ENCODE measurements around the gene C1QTNF12.

Gene C1QTNF12

DNA sequence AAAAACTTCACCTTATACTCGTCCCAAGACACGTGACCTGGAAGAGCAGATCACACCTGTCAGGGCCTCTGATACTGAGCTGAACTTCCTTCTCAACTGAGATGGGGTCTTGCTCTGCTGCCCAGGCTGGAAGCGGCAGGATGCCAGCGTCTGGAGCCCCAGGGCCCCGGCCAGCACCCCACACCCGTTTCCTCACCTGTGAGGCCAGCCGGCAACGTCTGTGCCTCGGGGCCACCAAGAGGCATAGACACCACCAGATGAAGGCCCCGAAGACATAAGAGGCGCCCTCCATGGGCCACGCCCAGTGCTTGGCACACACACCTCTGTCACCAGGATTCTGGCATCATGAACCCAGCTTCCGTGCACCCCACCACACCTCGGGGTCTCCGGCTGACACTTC, 23.2 kb downstream of the C1QTNF12 start:
- H3K4me3 ChIP-seq (ENCODE audit: low read depth, low read length): no peak overlapping the region
- no peak for TF ChIP-seq CTCF (IDR thresholded peaks at IDR 0.05; ENCODE audit: low read depth, low read length)

DNA sequence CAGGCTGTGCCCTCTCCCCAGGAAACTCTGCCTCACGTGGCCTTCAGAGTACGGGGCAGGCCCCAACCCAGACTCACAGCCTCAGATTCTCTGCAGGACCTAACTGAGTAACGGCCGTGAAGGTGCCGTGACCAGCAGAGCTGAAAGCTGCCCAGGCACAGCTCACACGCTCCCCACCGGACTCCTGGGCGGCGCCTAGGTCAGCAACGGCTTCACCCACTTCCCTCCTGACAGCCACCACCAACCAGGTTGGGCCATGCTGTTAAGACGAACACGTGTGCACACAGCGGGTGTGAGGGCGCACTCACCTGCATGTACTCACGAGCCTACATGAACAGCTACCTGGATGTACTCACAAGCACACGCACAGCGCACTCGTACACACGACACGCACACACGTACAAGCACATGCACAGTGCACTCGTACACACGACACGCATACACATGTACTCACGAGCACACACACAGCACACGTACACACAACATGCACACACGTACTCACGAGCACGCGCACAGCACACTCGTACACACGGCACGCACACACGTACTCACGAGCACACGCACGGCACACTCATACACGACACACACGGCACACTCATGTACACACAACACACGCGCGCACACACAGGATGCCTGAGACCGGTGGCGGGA, 23.8 kb downstream of the C1QTNF12 start:
- no peak overlapping the region for H3K4me3 ChIP-seq (ENCODE audit: low read depth, low read length)
- TF ChIP-seq CTCF (IDR thresholded peaks at IDR 0.05; ENCODE audit: low read depth, low read length): no peak

- H3K4me3 ChIP-seq (ENCODE audit: low read depth, low read length): no peak overlapping the region
- no peak for TF ChIP-seq CTCF (IDR thresholded peaks at IDR 0.05; ENCODE audit: low read depth, low read length)
Measured at GRCh38 chr1:1221887-1222574, 24.5 kb downstream of the C1QTNF12 start.

GRCh38 chr1:1220197-1220596, 26.3 kb downstream of the C1QTNF12 start:
- no peak overlapping the region for H3K4me3 ChIP-seq (ENCODE audit: low read depth, low read length)
- TF ChIP-seq CTCF (IDR thresholded peaks at IDR 0.05; ENCODE audit: low read depth, low read length): no peak

DNA sequence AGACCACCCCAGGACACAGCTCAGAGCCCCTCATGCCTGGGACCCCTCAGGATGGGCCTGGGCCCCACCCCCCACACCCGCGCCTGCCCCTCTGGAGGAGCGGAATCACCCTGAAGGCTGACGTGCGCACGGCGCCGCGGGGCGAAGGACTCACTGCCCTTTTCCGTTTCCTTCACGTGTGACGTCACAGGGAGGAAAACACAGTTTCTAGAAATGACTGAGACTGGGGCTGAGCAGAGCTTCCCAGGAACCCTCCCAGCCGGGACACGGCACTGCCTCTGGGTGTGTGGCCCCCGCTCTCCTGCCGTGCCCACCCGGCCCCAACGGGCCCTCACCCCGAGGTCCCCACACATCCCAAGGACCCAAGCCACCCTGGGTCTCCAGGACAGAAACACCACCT, 27.2 kb downstream of the C1QTNF12 start:
- H3K4me3 ChIP-seq (ENCODE audit: low read depth, low read length): no peak overlapping the region
- TF ChIP-seq CTCF (IDR thresholded peaks at IDR 0.05; ENCODE audit: low read depth, low read length): no peak

DNA sequence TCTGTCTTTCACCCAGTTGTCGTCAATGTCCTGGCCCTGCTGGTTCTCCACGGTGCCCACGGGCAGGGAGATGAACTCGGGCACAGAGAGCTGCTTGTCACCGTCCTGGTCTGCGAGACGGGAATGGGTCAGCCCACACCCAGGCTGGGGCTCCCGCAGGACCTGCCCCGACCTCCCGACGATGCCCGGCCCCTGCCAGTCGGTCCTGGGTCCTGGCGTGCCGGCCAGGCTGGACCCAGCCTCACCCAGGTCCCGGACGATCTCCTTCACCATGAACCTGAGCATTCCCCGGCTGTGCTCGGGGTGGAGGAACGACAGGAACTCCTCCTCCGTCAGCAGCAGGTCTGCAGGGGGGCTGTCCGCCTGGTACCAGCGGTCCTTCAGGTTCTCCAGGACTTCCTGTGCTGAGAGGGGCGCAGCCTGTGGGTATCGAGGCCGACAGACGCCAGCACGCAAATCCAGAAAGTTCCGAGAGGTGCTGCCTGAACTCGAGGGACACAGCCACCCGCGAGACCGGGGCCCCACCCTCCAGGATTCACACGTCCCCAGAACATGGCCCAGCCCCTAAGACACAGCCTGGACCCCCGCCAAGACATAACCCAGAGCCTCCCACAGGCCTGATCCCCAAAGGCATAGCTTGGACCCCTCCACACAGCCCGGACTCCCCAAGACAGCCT, 27.9 kb downstream of the C1QTNF12 start:
- no peak for TF ChIP-seq CTCF (IDR thresholded peaks at IDR 0.05; ENCODE audit: low read depth, low read length)

More for the DNA sequence above, 27.9 kb downstream of the C1QTNF12 start:
- H3K4me3 ChIP-seq (ENCODE audit: low read depth, low read length): no peak overlapping the region
